CD4-positive, alpha-beta T cell treated with Interleukin-2 at 100 ng/mL for 4 hours (primary cell): Measurements from ENCODE around the gene HOXA6.

ENCODE experiments used
- DNase-seq: peaks from one replicate; pipeline ENCODE4 v3.0.0-alpha.2; 2020; ENCODE audit warnings: low spot score

The HOXA6 gene

GRCh38 chr7:27147199-27148030 lies at the start of gene HOXA6:
HOXA6 (minus strand) TSS chr7:27147774; CDS start chr7:27147749, 25 bp downstream.
- no peak for DNase-seq

GRCh38 chr7:27196287-27196767 lies 48.8 kb upstream of the HOXA6 start:
- DNase-seq, result peak; percentile 81

GRCh38 chr7:27194686-27195379 lies 47.3 kb upstream of the HOXA6 start:
- DNase-seq, result no peak

GRCh38 chr7:27194002-27194352 lies 46.4 kb upstream of the HOXA6 start:
- DNase-seq, result no peak

GRCh38 chr7:27193335-27194001 lies 45.9 kb upstream of the HOXA6 start:
- DNase-seq, result no peak

- DNase-seq, result no peak
Observed at GRCh38 chr7:27192546-27193334, 45.2 kb upstream of the HOXA6 start.

- no peak for DNase-seq
Observed at GRCh38 chr7:27191833-27192545, 44.4 kb upstream of the HOXA6 start.

- DNase-seq, result no peak
Observed at GRCh38 chr7:27191161-27191731, 43.7 kb upstream of the HOXA6 start.

- no peak for DNase-seq
Observed at GRCh38 chr7:27189997-27190748, 42.6 kb upstream of the HOXA6 start.

GRCh38 chr7:27189295-27189996 lies 41.9 kb upstream of the HOXA6 start:
- DNase-seq, result no peak

GRCh38 chr7:27188386-27189294 lies 41.1 kb upstream of the HOXA6 start:
- peak; percentile 18 for DNase-seq

- no peak for DNase-seq
Observed at GRCh38 chr7:27187475-27188385, 40.2 kb upstream of the HOXA6 start.

- no peak for DNase-seq
Observed at GRCh38 chr7:27186668-27187474, 39.3 kb upstream of the HOXA6 start.

GRCh38 chr7:27185854-27186667 lies 38.5 kb upstream of the HOXA6 start:
- no peak for DNase-seq

- no peak for DNase-seq
Observed at GRCh38 chr7:27185013-27185853, 37.7 kb upstream of the HOXA6 start, which contains the start of gene HOXA11. HOXA11 (minus strand) TSS chr7:27185232; CDS start chr7:27185144, 88 bp downstream.
